IMR-90 (cell line): ENCODE measurements around the gene SEL1L.

Source experiments
- CHD1 ChIP-seq: IDR thresholded peaks from 2 replicates; pipeline ENCODE4 v1.6.1; 2012; ENCODE audit warnings: low read depth, low read length, improper control_type of control experiment
- CTCF ChIP-seq: conservative IDR thresholded peaks from 2 replicates; pipeline ENCODE4 v1.5.1; 2012; ENCODE audit warnings: mild to moderate bottlenecking, low read depth, low read length, improper control_type of control experiment
- ELK1 ChIP-seq: fragments of 150-350 bp; IDR thresholded peaks from 2 replicates; pipeline ENCODE4 v1.6.1; 2016; ENCODE audit warnings: low read depth, mild to moderate bottlenecking, low read length, moderate library complexity, borderline replicate concordance
- MAFK ChIP-seq: IDR thresholded peaks from 2 replicates; pipeline ENCODE4 v1.6.1; 2012; ENCODE audit warnings: low read depth, low read length, improper control_type of control experiment
- MAZ ChIP-seq: IDR thresholded peaks from 2 replicates; pipeline ENCODE4 v1.6.1; 2012; ENCODE audit warnings: low read depth, mild to moderate bottlenecking, low read length, improper control_type of control experiment, moderate library complexity, borderline replicate concordance
- POLR2A ChIP-seq: IDR thresholded peaks from 2 replicates; pipeline ENCODE4 v1.6.1; 2012; ENCODE audit warnings: mild to moderate bottlenecking, low read depth, low read length
- RCOR1 ChIP-seq: IDR thresholded peaks from 2 replicates; pipeline ENCODE4 v1.6.1; 2012; ENCODE audit warnings: mild to moderate bottlenecking, low read length, improper control_type of control experiment; ENCODE audit not compliant: insufficient replicate concordance

GRCh38 chr14:81449576-81449975 lies 84.1 kb downstream of the SEL1L start:
- no peak for TF ChIP-seq CTCF
- TF ChIP-seq POLR2A: no peak
- TF ChIP-seq CHD1: no peak
- no peak for TF ChIP-seq RCOR1
- TF ChIP-seq ELK1: no peak
- TF ChIP-seq MAZ: no peak
- no peak for TF ChIP-seq MAFK
